ENCODE results near the gene ADGRG1.

- no peak for TF ChIP-seq CTCF (IDR thresholded peaks at IDR 0.05; ENCODE audit: insufficient read depth, low read depth, low read length)
- no peak for TF ChIP-seq EZH2 (IDR thresholded peaks at IDR 0.05; ENCODE audit: insufficient read depth, low read length)
Measured at GRCh38 chr16:57657228-57657627, 28.8 kb downstream of the ADGRG1 start.
